GM13976 (cell line): Measurements from ENCODE around the gene ZDHHC7.

Experiments used
- DNase-seq: peaks from one replicate; pipeline ENCODE4 v3.0.0; 2012; ENCODE audit warnings: low spot score
- CTCF ChIP-seq: IDR thresholded peaks from 2 replicates; pipeline ENCODE4 v1.5.1; 2012; ENCODE audit warnings: borderline replicate concordance, mild to moderate bottlenecking; ENCODE audit not compliant: insufficient read depth; ENCODE audit errors: extremely low read depth, missing control alignments, control extremely low read depth
- in situ Hi-C: fragments of 300-500 bp; cut with MboI; formaldehyde crosslinking; loops from one replicate; pipeline ENCODE4 v1.12.0; 2022; ENCODE audit warnings: low sequenced_read_pairs, mixed read lengths, inconsistent platforms; ENCODE audit not compliant: unreplicated experiment

ZDHHC7 gene

DNA sequence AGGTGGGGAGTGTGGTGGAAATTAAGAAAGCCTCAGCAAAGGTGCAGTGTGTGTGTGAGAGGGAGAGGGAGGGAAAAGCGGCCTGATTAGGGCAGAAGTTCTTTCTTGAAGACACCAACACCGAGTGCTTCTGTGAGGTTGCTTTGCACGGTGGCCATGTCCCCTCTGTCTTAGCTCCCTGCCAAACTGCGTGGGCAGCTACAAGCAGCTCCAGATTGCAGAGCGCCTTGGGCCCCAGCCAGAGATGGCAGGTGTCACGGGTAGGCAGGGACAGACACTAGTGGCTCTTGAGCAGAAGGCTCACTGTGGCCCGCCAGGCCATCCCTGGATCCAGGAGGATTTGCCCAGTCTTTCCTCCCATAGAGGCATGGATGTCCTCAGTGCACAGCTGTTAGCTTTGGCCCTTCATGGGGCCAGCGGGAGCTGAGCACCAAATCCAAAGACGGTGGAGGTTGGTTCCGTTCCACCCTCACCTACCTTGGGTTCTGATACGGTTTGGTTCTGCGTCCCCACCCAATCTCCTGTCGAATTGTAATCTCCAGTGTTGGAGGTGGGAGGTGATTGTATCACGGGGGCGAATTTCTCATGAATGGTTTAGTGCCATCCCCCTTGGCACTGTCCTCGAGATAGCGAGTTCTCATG lies 37.7 kb upstream of the ZDHHC7 start:
- no peak for TF ChIP-seq CTCF
- in situ Hi-C loops: no loop called here
- DNase-seq: no peak

- DNase-seq: no peak
- in situ Hi-C loops: no loop called here
- TF ChIP-seq CTCF: no peak
Observed at GRCh38 chr16:85047867-85048455, 36.6 kb upstream of the ZDHHC7 start.

DNA sequence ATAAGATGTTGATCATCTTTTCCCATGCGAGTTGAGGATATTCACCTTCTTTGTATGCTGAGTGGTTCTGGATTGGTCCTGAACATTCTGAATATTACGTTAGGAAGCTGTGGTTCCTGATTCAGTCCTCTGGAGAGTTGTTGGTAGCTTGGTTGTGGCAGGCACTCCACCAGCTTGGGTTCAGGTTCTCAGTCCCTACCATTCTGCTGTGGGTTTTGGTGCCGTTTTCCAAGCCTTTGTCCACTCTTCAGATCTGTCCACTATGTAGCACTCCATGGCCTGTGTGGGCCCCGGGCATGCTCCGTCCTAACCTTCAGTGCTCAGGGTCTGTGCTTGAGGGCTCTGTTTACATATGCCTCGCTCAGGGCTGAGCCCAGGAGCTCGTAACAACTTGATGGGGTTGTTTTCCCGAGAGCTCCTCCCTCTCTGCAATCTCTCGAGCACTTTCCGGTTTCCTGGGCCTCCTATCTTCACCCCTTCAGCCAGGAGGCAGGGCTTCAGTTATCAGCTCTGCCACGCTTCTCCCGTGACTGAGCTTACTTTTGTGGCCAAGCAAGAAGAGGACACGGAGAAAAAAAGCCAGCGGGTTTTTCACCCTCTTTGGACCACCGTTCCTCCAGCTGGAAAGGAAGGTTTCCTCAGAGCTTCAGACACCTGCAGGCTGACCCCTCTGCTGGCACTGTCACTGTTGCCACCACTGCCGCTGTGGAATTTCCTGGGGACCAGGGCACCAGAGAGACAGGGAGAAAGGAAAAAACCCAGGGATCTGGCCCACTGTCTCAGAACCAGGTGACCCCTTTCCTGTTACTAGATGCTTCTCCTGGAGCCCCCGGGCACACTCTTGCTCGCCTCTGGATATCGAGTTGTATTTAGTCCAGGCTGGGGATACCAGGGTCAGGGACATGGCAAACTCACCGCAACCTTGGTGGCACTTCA lies 35.9 kb upstream of the ZDHHC7 start:
- in situ Hi-C loops: no loop called here
- DNase-seq: no peak
- no peak for TF ChIP-seq CTCF

DNA sequence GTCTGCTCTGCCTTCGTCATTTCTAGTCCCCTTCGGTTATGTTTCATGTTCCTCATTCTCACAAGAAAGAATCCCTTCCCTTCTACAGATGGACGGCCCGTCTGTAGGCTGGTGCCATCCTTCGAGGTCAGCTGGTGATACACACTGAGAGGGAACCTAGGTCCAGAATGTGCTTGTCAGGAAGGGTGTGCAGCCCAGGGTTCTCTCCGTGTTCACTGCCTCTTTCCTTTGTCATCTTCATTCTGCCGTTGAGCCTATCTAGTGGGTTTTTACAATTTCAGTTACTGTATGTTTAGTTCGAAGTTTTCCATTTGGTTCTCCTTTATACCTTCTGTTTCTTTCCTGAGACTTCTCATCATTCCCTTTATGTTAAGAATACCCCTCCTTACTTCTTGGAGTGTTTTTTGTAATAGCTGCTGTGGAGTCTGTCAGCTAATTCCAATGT lies 35.2 kb upstream of the ZDHHC7 start:
- in situ Hi-C loops: no loop called here
- no peak for TF ChIP-seq CTCF
- DNase-seq: no peak

DNA sequence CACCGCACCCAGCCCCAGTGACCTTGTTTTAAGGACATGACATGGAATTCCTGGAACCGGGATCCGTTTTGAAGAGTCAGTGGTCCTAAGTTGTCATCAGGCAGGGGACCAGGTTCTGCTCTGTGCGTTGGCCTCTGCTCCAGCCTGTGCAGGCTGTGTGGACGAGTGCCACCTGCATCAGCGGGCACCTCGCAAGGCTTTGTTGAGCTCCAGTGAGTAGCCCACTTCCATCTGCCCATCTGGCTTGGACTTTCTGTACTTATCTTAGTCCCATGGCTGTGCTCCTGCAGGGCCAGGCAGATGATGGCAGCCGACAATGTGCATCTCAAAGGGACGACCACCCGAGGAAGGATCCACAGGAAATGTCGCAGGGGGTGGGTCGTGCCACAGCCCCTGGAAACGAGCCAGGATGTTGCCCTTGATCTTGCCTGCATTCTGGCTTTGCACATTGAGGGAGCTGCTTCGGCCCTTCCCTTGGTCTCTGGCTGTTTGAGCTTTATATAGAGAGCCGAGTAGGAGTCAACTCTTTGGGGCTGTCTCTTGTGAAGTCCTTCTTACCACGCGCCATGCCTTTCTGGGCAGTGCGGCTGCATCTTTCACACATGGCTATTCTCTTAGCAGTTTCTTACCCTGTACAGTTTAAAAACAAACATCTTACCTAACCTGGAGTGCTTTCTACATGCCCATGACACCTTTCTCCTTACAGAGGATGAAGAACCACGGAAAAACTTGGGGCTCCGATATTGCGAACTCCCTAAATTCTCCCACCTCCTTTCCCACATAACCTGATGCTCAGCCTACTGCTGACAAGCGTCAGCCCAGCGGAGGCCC lies 34.5 kb upstream of the ZDHHC7 start:
- DNase-seq: no peak
- in situ Hi-C loops: no loop called here
- TF ChIP-seq CTCF: no peak

- in situ Hi-C loops: no loop called here
- TF ChIP-seq CTCF: no peak
- no peak for DNase-seq
Observed at GRCh38 chr16:85045077-85045476, 33.7 kb upstream of the ZDHHC7 start.
